HG03575 (cell line): ENCODE measurements around the gene C1orf115.

Source experiments
- ATAC-seq: cut with Tn5 transposase; IDR thresholded peaks from one replicate; pipeline ENCODE4 v1.9.1; 2021; ENCODE audit not compliant: unreplicated experiment, insufficient number of reproducible peaks, low FRiP score; ENCODE audit errors: extremely low read depth

The C1orf115 gene

DNA sequence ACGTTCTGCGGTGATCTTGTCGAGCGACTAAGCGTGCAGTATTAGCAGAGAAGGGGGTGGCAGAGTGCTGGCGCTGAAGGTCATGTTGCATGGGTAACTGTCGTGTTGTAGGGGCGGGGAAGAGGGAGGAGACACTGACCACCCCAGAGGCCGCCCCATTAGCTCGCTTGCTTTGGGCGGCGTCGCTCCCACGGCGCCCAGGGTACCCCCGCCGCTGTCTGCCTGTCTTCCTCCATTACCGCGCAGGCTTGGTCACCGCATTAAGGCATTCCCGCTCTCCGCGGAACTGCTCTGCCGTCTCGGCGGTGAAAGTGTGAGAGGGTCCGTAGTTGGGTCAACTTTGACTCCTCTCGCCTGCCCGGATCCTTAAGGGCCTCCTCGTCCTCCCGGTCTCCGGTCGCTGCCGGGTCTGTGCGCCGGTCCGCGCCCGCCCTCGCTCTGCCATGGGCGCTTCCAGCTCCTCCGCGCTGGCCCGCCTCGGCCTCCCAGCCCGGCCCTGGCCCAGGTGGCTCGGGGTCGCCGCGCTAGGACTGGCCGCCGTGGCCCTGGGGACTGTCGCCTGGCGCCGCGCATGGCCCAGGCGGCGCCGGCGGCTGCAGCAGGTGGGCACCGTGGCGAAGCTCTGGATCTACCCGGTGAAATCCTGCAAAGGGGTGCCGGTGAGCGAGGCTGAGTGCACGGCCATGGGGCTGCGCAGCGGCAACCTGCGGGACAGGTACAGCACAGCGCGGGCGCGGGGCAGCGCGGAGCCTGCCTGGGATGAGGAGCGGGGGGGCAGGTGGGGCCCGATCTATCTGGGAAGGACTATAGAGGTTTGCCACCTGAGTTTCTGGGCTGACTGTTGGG, 58.1 kb downstream of the C1orf115 start, which contains the start of gene MTARC2:
Gene MTARC2 (plus strand): TSS at position 234 of the 846 bp plus-strand sequence. CDS start 210 bp downstream, at position 444.
- peak; percentile 79 for ATAC-seq
